HepG2 (cell line): ENCODE results near the gene AMOTL2. TPM values are rescaled to one million over a fixed set of nuclear protein-coding genes. Genes with fewer than 3 reads are reported as not detected.

Experiments used
- BCL6 ChIP-seq: IDR thresholded peaks from 2 replicates; pipeline ENCODE4 v1.6.1; 2016; ENCODE audit warnings: missing genetic modification reagents, missing compliant biosample characterization
- HIVEP1 ChIP-seq: sonication (generic); formaldehyde crosslinking; IDR thresholded peaks from 2 replicates; pipeline ENCODE4 v1.4.0; 2020; ENCODE audit warnings: mild to moderate bottlenecking, missing genetic modification reagents
- LBX2 ChIP-seq: sonication (generic); formaldehyde crosslinking; IDR thresholded peaks from 2 replicates; pipeline ENCODE4 v1.5.0; 2020; ENCODE audit warnings: missing genetic modification reagents, mild to moderate bottlenecking, borderline replicate concordance
- MEIS1 ChIP-seq: sonication (generic); formaldehyde crosslinking; IDR thresholded peaks from 2 replicates; pipeline ENCODE4 v1.9.0; 2021; ENCODE audit warnings: mild to moderate bottlenecking, missing genetic modification reagents, moderate library complexity, borderline replicate concordance
- POLR2A ChIP-seq, 2 experiments: IDR thresholded peaks; 2 replicates each; pipeline ENCODE4 v1.6.1; 2011; ENCODE audit warnings: low read depth in 2 of 2, low read length in 2 of 2, mild to moderate bottlenecking in 1 of 2, moderate library complexity in 1 of 2; ENCODE audit not compliant: insufficient read depth in 1 of 2
- SNRNP70 ChIP-seq: fragments of 200-400 bp; formaldehyde crosslinking; IDR thresholded peaks from 2 replicates; pipeline ENCODE4 v1.6.1; 2017; ENCODE audit warnings: mild to moderate bottlenecking, low read depth, low read length, moderate library complexity
- SOX13 ChIP-seq, 3 experiments: fragments of 450-650 bp in 1 of 3; sonication (generic) in 1 of 3; formaldehyde crosslinking in 1 of 3; IDR thresholded peaks in 2 of 3; conservative IDR thresholded peaks in 1 of 3; 2 replicates each; pipeline versions ENCODE4 v1.5.0 to v1.6.1; 2016 to 2020; ENCODE audit warnings: antibody characterized with exemption in 1 of 3, mild to moderate bottlenecking in 1 of 3, missing compliant biosample characterization in 1 of 3, missing genetic modification reagents in 1 of 3, moderate library complexity in 1 of 3
- SOX6 ChIP-seq, 2 experiments: fragments of 450-650 bp in 1 of 2; sonication (generic) in 1 of 2; formaldehyde crosslinking in 1 of 2; IDR thresholded peaks; 2 replicates each; pipeline versions ENCODE4 v1.4.0 to v1.6.1; 2017 to 2020; ENCODE audit warnings: antibody characterized with exemption in 1 of 2, mild to moderate bottlenecking in 1 of 2, missing genetic modification reagents in 1 of 2
- THAP7 ChIP-seq: sonication (generic); formaldehyde crosslinking; IDR thresholded peaks from 2 replicates; pipeline ENCODE4 v1.8.1; 2023; ENCODE audit warnings: mild to moderate bottlenecking, missing genetic modification reagents
- ZBTB10 ChIP-seq: sonication (generic); formaldehyde crosslinking; IDR thresholded peaks from 2 replicates; pipeline ENCODE4 v1.4.0; 2020; ENCODE audit warnings: missing genetic modification reagents, borderline replicate concordance
- ZNF292 ChIP-seq: sonication (generic); formaldehyde crosslinking; IDR thresholded peaks from 2 replicates; pipeline ENCODE4 v1.8.1; 2022; ENCODE audit warnings: mild to moderate bottlenecking, low read depth, missing genetic modification reagents, borderline replicate concordance
- ZNF414 ChIP-seq: sonication (generic); formaldehyde crosslinking; IDR thresholded peaks from 2 replicates; pipeline ENCODE4 v1.5.0; 2020; ENCODE audit warnings: missing genetic modification reagents
- ZNF550 ChIP-seq: sonication (generic); formaldehyde crosslinking; IDR thresholded peaks from 2 replicates; pipeline ENCODE4 v1.4.0; 2020; ENCODE audit warnings: mild to moderate bottlenecking, missing genetic modification reagents, borderline replicate concordance
- ZNF710 ChIP-seq: sonication (generic); formaldehyde crosslinking; IDR thresholded peaks from 2 replicates; pipeline ENCODE4 v1.5.0; 2020; ENCODE audit warnings: mild to moderate bottlenecking, missing genetic modification reagents, borderline replicate concordance
- ZNF749 ChIP-seq: sonication (generic); formaldehyde crosslinking; IDR thresholded peaks from 2 replicates; pipeline ENCODE4 v1.8.0; 2022; ENCODE audit warnings: mild to moderate bottlenecking, missing genetic modification reagents, moderate library complexity, borderline replicate concordance
- ZNF784 ChIP-seq: sonication (generic); formaldehyde crosslinking; IDR thresholded peaks from 2 replicates; pipeline ENCODE4 v1.5.1; 2020; ENCODE audit warnings: missing genetic modification reagents, mild to moderate bottlenecking, borderline replicate concordance
- ZNF839 ChIP-seq: sonication (generic); formaldehyde crosslinking; IDR thresholded peaks from 2 replicates; pipeline ENCODE4 v1.4.0; 2020; ENCODE audit warnings: missing genetic modification reagents, mild to moderate bottlenecking, borderline replicate concordance
- ZSCAN21 ChIP-seq: sonication (generic); formaldehyde crosslinking; IDR thresholded peaks from 2 replicates; pipeline ENCODE4 v1.8.0; 2022; ENCODE audit warnings: mild to moderate bottlenecking, missing genetic modification reagents, moderate library complexity, borderline replicate concordance
- polyA plus RNA-seq, 8 experiments: library from polyadenylated mRNA; depleted of rRNA in 3 of 8; stranded (reverse) in 7 of 8; unstranded in 1 of 8; fragments of >200 nt; fragmentation: Illumina TruSeq in 4 of 8; extraction: Trizol in 4 of 8; gene quantifications; 2 replicates each; pipeline versions ENCODE4 v1.2.1 to v1.2.3, GENCODE V29; 2011 to 2016; ENCODE audit warnings: low read depth in 4 of 8, missing spikeins in 1 of 8, mixed read lengths in 1 of 8; ENCODE audit not compliant: insufficient read depth in 1 of 8
- total RNA-seq, 5 experiments: library from RNA; depleted of rRNA; stranded (reverse); fragments of >200 nt; fragmentation: Illumina TruSeq; extraction: Trizol; gene quantifications; 2 replicates each; pipeline ENCODE4 v1.2.3, GENCODE V29; 2016; ENCODE audit warnings: low read depth in 1 of 5

Gene AMOTL2
- total and polyA plus RNA-seq, 2 of the 13 experiments (the other 11 are each of a cell fraction or from before 2014, with no cell fraction given) = 17.3 to 18.5 TPM

- no peak for TF ChIP-seq ZBTB10 (CRISPR knock-in tag)
- TF ChIP-seq SOX6 (IDR thresholded peaks at IDR 0.05) = no peak
- peak; percentile 49; the same call in 1 of the 2 replicates for TF ChIP-seq SOX6 (CRISPR knock-in tag; IDR thresholded peaks at IDR 0.05)
- no peak for TF ChIP-seq ZNF784 (CRISPR knock-in tag)
- TF ChIP-seq ZNF292 = 0 out of 2 replicates have a peak, but pooled peaks have one; percentile 21
- TF ChIP-seq ZNF839 (CRISPR knock-in tag) = no peak
- no peak for TF ChIP-seq ZNF749 (CRISPR knock-in tag)
- peak; percentile 37; the same call in 1 of the 2 replicates for TF ChIP-seq ZSCAN21 (CRISPR knock-in tag)
- TF ChIP-seq LBX2 (CRISPR knock-in tag) = no peak
- TF ChIP-seq MEIS1 = 0 out of 2 replicates have a peak, but pooled peaks have one; percentile 34
- TF ChIP-seq ZNF550 (CRISPR knock-in tag) = no peak
- TF ChIP-seq SOX13 (IDR thresholded peaks at IDR 0.05) = no peak
- 0 out of 4 replicates have a peak, but pooled peaks of 1 of the 2 experiments have one; percentile 24 for TF ChIP-seq SOX13 (CRISPR knock-in tag; conservative IDR thresholded peaks at IDR 0.05 in 1 of 2, IDR thresholded peaks at IDR 0.05 in 1 of 2)
- no peak for TF ChIP-seq ZNF414 (CRISPR knock-in tag)
- no peak for TF ChIP-seq THAP7
- TF ChIP-seq ZNF710 = peak; percentile 64; the same call in 1 of the 2 replicates
- peak; percentile 33; the same call in 1 of the 2 replicates for TF ChIP-seq BCL6
- TF ChIP-seq SNRNP70 = no peak
- peak; percentile 30 to 85; a peak in 2 of 4 replicates for TF ChIP-seq POLR2A (IDR thresholded peaks at IDR 0.05; ENCODE audit: insufficient read depth in 1 of 2, low read depth in 2 of 2, low read length in 2 of 2)
- TF ChIP-seq HIVEP1 (CRISPR knock-in tag) = peak; percentile 52; the same call in 1 of the 2 replicates
These were observed 61.1 kb downstream of the AMOTL2 start (continued) for GRCh38 chr3:134312873-134313846.
